Mesothelial cell of epicardium (in vitro differentiated cells): ENCODE measurements around the gene UBALD1. TPM values are rescaled to one million over a fixed set of nuclear protein-coding genes. Genes with fewer than 3 reads are reported as not detected.

ENCODE experiments used
- DNase-seq, 2 experiments: peaks; one replicate each; pipeline ENCODE4 v3.0.0; 2021; ENCODE audit warnings: low spot score in 2 of 2; ENCODE audit not compliant: unreplicated experiment in 2 of 2
- H3K27ac Mint-ChIP-seq: 2 replicates; pipeline ENCODE4 v1.8.0; 2021; ENCODE audit warnings: mixed read lengths
- H3K27me3 Mint-ChIP-seq: 2 replicates; pipeline ENCODE4 v1.8.0; 2021; ENCODE audit warnings: low read depth, mixed read lengths
- H3K36me3 Mint-ChIP-seq: 2 replicates; pipeline ENCODE4 v1.8.0; 2021; ENCODE audit warnings: mixed read lengths
- H3K4me1 Mint-ChIP-seq: 2 replicates; pipeline ENCODE4 v1.8.0; 2021; ENCODE audit warnings: mixed read lengths
- H3K4me3 Mint-ChIP-seq: 2 replicates; pipeline ENCODE4 v1.8.0; 2021; ENCODE audit warnings: mild to moderate bottlenecking, moderate library complexity, mixed read lengths
- H3K9me3 Mint-ChIP-seq: 2 replicates; pipeline ENCODE4 v1.8.0; 2021; ENCODE audit warnings: mixed read lengths
- CTCF ChIP-seq: fragments of 200-600 bp; sonication (generic); IDR thresholded peaks from one replicate; pipeline ENCODE4 v1.5.0; 2021; ENCODE audit warnings: antibody characterized with exemption; ENCODE audit not compliant: unreplicated experiment
- total RNA-seq: library from RNA; stranded (reverse); gene quantifications from 3 replicates; pipeline ENCODE4 v1.2.1, GENCODE V29; 2021

Gene UBALD1
- total RNA-seq, 1 donor from 2014 or later, result 59.3 TPM

DNA sequence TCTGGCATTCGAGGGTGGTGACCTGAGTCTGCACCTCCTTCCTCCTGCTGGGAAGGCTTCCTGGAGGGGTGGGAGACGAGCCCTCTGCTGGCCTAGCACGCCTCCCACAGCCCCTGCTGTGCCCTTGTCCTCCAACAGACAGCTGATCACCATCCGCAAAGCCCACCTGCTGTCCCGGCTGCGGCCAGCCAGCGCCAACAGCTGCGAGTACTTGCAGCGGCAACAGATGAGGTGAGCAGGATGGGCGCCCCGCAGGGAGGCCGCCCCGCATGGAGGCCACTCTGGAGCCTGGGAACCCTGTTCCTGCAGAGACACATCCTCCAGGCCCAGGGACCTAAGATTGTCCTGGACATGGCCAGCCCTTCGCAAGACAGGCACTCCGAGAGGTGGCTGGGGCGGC lies 21.6 kb downstream of the UBALD1 start:
- TF ChIP-seq CTCF, result no peak
- Mint-ChIP-seq H3K27ac (no peak overlapping the region), H3K4me1 (no peaks in the 10 kb centered on the region), H3K4me3 (no peak overlapping the region), H3K9me3 (no peaks in the 10 kb centered on the region), H3K36me3 (no peaks in the 10 kb centered on the region), H3K27me3 (peaks cover 6% of the 10 kb centered on the region)
- no peak for DNase-seq

- Mint-ChIP-seq H3K27ac (no peak overlapping the region), H3K9me3 (no peaks in the 10 kb centered on the region), H3K4me1 (no peaks in the 10 kb centered on the region), H3K36me3 (no peaks in the 10 kb centered on the region), H3K4me3 (no peak overlapping the region), H3K27me3 (peaks cover 10% of the 10 kb centered on the region)
- TF ChIP-seq CTCF, result no peak
- DNase-seq, result no peak
Observed at GRCh38 chr16:4591706-4592470, 22.8 kb downstream of the UBALD1 start.

DNA sequence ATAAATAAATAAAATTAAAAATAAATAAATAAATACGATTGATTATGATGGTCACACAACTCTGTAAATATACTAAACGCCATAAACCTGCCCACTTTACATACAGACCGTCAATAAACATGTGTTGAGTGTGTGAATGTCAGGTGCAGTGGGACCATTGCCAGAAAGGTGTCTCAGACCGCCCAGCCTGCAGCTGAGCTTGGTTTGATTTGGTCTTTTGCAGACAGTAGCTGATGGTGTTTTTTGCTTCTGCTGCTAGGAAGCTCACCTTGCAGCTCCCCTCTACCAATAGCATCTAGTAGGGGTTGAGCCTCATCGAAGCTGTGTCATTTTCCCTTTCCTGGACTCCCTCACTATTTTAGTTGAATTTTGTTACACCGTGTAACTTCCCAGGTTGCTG lies 23.5 kb downstream of the UBALD1 start:
- TF ChIP-seq CTCF, result no peak
- Mint-ChIP-seq H3K27me3 (peaks cover 14% of the 10 kb centered on the region), H3K27ac (no peak overlapping the region), H3K9me3 (no peaks in the 10 kb centered on the region), H3K4me1 (no peaks in the 10 kb centered on the region), H3K4me3 (no peak overlapping the region), H3K36me3 (no peaks in the 10 kb centered on the region)
- no peak for DNase-seq

GRCh38 chr16:4588961-4589360 lies 25.7 kb downstream of the UBALD1 start:
- no peaks in the 10 kb centered on the region for H3K4me1 Mint-ChIP-seq
- H3K27ac Mint-ChIP-seq, result no peak overlapping the region
- peaks cover 15% of the 10 kb centered on the region for H3K27me3 Mint-ChIP-seq
- DNase-seq, result no peak
- H3K4me3 Mint-ChIP-seq, result no peak overlapping the region
- H3K9me3 Mint-ChIP-seq, result no peaks in the 10 kb centered on the region
- H3K36me3 Mint-ChIP-seq, result no peaks in the 10 kb centered on the region
- TF ChIP-seq CTCF, result no peak

- Mint-ChIP-seq H3K4me3 (no peak overlapping the region), H3K27me3 (peaks cover 15% of the 10 kb centered on the region), H3K27ac (no peak overlapping the region), H3K36me3 (no peaks in the 10 kb centered on the region), H3K4me1 (no peaks in the 10 kb centered on the region), H3K9me3 (no peaks in the 10 kb centered on the region)
- no peak for DNase-seq
- TF ChIP-seq CTCF, result no peak
Observed at GRCh38 chr16:4588386-4588785, 26.3 kb downstream of the UBALD1 start.
